GM21423 (cell line): Measurements from ENCODE around the gene SPEM3.

Source experiments
- ATAC-seq: cut with Tn5 transposase; IDR thresholded peaks from one replicate; pipeline ENCODE4 v1.9.1; 2021; ENCODE audit warnings: mild to moderate bottlenecking, moderate library complexity; ENCODE audit not compliant: unreplicated experiment

SPEM3 gene

DNA sequence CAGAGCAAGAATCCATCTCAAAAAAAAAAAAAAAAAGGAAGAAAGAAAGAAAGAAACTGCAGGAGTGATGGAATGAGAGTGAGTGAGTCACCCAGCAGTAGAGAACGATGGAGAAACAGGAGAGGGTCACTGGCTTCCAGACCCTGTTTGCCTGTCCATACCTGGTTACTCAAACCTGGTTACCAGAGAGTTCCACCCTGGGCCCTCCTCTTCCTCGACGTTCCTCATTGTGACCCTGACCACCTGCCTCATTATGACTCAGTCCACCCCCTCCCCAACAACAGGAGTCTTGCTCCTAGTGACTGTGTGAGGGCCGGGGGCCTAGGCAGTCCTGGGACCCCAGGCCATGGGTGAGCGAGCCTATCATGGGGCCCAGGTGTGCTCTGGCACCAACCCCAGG, at the start of gene SPEM3:
TSS of gene SPEM3 (plus strand) at position 301 of the 400 bp plus-strand sequence. CDS start at position 347, 46 bp downstream.
- no peak for ATAC-seq

DNA sequence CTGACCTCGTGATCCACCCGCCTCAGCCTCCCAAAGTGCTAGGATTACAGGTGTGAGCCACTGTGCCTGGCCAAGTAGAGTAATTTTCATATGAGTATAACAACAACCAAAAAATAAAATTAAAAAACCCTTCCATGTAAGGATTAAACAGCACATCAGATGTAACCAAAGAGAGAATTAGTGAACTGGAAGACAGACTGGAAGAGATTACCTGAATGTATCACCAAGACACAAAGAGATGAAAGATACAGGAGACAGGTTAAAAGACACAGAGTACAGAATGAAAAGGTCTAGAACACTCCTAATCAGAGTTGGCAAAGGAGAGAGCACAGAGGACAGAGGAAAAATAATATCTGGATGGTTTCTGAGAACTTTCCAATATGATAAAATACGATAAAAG, 49.5 kb upstream of the SPEM3 start:
- ATAC-seq, result no peak

DNA sequence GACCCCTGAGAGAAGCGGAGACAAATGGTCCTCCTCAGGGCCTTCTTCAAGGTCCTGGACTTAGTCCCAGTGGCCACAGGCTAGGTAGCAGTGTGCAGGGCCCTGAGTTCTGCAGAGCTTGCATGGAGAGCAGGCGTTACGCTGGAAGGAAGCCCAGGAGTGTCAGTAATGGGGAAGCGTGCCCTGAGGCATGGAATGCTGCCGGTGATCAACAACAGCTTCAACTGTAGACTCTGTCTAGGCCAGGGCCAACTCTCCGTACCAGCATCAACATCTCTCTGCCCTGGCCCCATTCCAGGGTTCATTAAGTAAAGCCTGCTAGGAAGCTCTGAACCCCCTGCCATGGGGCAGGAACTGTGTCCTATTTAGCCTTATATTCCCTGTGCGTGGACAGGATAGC, 48.3 kb upstream of the SPEM3 start:
- ATAC-seq, result no peak

DNA sequence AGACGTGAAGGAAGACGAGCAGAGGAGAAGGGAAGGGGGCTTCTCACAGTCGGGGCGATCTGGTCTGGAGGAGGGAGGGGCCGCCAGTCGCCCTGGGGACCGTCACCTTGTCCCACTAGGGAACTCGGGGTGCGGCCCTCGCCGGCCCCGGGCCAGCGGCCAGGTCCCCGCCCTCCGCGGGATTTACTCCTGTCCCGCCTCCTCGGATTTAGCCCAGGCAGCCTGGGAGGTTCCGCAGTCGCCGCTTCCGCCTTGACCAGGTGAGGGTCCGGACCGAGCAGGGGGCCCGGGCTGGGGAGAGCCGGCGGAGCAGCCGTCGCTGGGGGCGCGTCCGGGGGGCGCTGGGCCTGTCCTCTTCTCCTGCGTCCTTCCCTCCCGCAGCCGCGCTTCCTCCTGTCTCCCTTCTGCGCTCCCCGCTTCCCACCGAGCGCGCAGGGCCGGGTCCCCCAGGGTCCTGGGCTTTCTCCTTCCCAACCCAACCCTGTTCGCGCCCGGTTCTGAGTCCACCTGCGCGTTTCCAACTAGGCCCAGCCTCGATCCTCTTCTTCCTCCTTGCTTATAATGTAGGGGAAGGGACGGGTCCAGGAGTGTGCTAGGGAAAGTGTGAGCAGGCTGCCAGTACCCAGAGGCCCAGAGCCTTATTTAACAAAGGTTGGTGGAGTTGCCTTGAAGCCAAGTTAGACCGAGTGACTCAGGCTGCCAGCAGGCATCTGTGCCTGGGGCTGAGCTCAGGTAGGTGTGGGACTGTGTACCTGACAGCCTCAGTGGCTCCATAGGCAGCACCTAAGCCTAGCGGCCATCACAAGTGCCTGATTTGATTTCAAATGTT, 47.6 kb upstream of the SPEM3 start, which contains the start of gene TNK1:
TSS of gene TNK1 (plus strand) at position 235 of the 829 bp plus-strand sequence. CDS start 1,838 bp downstream, outside the sequence.
- no peak for ATAC-seq

DNA sequence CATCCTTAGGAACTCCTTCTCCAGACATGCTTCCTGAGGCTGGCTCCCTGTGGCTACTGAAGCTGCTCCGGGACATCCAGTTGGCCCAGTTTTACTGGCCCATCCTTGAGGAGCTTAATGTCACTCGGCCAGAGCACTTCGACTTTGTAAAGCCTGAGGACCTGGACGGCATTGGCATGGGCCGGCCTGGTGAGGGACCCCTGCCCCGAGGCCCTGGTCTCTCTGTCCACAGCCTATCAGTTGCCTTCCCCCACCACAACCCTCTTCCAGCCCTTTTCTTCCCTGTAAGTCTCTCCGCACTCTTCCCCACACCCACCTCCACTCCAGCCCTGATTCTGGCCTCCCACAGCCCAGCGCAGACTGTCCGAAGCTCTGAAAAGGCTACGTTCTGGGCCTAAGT, 45.8 kb upstream of the SPEM3 start:
- no peak for ATAC-seq

DNA sequence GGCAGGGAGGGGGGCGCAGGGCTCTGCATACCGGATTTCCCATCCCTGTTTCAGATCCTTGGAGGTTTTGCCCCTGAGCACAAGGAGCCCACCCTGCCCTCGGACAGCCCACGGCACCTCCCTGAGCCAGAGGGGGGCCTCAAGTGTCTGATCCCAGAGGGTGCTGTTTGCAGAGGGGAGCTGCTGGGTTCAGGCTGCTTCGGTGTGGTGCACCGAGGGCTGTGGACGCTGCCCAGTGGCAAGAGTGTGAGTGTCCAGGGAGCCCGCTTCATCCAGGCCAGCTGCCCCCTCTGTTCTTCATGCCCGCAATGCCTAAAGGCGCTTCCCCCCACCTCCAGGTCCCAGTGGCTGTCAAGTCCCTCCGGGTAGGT, 45.3 kb upstream of the SPEM3 start:
- no peak for ATAC-seq

DNA sequence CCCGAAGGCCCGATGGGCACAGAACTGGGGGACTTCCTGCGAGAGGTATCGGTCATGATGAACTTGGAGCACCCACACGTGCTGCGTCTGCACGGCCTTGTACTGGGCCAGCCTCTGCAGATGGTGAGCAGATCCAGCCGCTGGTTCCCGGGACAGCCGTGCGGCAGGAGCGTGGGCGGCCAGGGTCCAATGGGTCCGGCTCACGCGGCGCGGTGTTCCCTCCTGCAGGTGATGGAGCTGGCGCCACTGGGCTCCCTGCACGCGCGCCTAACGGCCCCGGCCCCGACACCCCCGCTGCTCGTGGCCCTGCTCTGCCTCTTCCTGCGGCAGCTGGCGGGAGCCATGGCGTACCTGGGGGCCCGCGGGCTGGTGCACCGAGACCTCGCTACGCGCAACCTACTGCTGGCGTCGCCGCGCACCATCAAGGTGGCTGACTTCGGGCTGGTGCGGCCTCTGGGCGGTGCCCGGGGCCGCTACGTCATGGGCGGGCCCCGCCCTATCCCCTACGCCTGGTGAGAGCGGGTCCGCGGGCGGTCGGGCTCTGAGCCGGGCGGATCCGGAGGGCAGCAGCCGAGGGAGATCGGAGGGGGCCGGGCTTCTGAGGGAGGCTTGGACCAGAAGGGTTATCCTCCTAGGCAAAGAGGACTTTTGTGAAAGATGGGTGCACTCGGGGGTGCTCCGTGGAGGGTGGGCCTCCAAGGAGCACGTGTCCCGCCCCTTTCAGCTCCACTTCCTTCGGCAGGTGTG, 44.7 kb upstream of the SPEM3 start:
- ATAC-seq, result peak; percentile 68

DNA sequence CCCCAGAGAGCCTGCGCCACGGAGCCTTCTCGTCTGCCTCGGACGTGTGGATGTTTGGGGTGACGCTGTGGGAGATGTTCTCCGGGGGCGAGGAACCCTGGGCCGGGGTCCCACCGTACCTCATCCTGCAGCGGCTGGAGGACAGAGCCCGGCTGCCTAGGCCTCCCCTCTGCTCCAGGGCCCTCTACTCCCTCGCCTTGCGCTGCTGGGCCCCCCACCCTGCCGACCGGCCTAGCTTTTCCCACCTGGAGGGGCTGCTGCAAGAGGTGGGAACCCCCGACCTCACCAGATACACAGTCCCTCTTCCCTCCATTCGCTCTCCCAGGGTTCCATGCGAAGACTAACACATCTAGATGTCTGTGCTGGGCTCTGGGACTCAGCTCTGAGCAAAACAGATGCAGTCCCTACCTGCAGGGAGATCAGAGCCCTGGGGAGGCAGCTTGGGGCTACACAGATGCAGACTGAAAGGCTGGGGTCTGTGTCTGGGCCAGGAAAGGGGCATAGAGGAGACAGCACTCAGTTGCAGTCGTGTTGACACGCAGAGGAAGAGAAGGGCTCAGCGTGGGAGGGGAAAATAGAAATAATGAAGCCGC, 44.1 kb upstream of the SPEM3 start:
- no peak for ATAC-seq

DNA sequence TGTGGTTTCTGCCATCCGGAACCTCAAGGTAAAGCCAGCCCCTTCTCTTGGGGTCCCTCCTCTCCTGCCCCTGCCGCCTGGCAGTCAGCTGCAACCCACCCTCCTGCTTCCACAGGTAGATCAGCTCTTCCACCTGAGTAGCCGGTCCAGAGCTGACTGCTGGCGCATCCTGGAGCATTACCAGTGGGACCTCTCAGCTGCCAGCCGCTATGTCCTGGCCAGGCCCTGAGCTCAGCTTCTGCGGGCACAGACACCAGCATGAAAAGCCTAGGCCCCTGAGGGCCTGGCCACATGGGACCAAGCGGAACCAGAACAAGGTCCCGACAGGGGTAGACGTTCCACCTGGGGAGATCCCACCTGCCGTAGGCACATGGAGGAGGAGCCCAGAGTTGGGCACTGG, 39.8 kb upstream of the SPEM3 start:
- ATAC-seq, result no peak

DNA sequence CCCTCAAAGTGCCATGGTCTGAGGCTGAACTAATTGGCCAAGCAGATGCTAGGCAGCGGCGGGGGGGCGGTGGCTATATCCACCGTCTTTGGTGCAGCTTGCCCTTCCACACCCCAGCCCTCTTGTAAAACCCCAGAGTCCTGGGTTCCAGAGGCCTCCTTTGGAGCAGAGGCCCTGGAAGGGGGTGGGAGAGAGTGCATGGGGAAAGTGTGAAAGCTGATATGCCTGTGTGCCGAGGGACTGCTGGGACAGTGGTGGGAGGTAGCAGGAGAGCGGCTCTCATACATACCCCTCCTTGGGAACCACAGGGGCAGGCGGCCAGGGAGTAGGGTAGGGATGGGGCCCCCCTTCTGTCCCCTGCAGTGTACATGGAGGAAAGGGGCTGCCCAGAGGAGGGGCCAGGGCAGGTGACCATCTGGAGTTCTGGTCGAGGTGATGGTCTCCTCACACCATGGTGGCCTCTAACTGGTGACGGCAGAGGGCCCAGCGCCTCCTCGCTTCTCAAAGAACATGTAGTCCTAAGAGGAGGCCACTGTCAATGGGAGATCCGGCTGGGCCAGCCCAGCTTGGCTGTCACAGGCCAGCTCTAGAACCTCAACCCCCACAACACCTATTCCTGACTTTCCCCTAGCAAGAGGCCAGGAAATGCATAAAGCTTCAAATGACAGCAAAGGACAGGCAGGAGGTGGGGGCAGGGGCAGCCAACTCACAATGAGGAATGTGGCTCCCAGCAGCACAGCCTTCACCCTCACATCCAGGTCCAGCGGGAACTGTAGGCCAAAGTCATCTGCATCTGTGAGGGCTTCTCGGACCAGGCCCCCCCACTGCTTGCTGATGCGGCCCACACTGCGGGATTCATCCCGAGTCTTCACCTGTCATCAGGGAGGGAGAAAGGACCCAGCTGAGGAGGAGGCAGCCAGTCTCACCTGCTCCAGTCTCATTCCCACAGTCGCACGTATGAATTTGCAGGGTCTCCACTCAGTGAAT, 38.4 kb upstream of the SPEM3 start:
- no peak for ATAC-seq

DNA sequence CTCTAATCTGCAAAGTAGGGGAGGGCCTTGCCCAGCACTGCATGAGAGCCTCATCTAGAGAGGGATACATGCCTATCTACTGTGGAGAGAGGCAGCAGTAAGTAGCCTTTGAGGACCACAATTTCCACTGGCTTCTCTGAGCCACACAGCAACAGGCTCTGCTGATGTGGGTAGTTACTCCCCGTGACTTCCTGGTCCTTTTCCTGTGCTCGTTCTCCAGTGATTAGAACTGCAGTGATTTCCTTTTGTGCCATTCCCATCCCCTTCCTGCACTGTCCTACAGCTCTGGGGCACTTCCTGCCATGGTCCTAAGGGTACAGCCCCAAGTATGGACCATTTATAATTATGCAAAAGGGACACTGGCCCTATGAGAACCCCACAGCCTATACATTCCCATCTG, 37.4 kb upstream of the SPEM3 start:
- no peak for ATAC-seq

DNA sequence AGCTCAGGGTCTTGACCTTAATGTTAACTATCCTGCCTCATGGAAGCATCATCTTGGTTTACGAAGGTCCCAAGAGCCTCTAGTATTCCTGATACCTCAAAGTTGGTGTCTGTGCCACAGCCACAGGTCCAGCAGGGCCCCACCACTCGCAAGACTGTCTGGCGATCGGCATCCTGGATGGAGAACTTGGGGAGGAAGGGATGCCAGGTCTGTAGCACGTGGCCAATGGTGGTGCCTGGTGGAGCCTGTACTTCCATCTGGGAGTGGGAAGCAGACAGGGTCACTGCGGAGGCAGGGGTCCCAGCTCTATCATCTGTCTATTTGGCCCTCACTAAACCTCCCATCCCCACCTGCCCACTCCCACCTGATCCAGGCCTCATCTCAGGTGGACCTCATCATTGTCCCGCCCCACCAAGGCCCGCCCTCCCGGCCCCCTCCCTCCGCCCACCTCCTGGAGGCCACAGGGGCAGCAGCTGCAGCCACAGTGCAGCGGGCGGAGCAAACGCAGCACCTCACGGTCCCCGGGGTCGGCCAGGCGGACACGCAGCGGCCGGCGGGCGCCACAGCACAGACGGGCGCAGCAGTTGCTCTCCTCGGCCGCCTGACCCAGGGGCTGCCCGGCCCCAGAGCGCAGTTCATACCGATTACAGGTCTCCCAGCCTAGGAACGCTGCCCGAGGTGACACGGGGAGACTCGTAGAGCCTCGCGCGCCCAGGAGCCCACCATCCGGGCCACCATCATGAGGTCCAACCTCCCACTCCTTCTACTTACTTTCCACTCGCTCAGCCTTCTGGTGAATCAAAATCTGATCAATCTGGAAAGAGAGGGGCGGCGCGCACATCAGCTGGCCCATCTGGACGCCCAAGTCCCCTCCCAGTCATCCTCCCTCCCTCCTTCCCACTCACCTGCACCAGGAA, 35.7 kb upstream of the SPEM3 start:
- no peak for ATAC-seq

DNA sequence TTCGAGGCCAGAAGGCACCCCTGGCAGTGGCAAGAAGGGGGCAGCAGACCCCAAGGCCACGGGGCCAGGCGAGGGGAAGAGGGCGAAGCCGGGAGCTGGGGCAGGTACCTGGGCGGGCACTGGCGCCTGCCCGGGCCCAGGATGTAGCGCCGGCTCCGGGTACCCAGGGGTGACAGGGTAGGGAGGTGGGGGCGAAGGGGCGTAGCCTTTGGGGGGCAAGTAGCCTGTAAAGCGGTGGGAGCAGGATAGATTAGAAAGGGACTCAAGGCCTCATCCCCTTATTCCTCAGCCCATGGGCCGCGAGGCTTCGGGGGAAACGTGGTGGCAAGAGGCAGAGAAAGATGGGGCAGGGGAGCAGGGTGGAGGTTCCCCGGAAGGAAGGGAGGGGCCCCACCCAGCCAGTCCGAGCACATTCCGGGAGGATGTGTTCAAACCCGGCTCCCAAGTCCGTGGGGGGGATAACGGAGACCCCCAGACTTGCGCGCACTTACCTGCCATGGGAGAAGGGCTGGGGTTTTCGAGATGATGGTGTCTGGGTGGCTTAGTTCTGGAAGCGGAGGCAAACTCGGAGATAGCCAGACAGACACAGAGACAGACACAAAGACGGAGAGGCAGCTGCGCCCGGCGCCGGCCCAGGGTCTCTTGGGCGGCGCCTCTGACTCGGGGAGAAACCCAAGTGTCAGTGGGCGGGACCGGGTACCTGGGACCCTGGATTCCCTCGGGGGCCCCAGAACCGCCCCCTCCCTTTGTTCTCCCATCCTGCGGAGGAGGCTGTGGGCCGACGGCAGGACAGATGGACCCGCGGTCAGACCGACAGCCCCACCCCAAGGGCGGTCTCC, 34.8 kb upstream of the SPEM3 start:
- ATAC-seq, result peak; percentile 36

DNA sequence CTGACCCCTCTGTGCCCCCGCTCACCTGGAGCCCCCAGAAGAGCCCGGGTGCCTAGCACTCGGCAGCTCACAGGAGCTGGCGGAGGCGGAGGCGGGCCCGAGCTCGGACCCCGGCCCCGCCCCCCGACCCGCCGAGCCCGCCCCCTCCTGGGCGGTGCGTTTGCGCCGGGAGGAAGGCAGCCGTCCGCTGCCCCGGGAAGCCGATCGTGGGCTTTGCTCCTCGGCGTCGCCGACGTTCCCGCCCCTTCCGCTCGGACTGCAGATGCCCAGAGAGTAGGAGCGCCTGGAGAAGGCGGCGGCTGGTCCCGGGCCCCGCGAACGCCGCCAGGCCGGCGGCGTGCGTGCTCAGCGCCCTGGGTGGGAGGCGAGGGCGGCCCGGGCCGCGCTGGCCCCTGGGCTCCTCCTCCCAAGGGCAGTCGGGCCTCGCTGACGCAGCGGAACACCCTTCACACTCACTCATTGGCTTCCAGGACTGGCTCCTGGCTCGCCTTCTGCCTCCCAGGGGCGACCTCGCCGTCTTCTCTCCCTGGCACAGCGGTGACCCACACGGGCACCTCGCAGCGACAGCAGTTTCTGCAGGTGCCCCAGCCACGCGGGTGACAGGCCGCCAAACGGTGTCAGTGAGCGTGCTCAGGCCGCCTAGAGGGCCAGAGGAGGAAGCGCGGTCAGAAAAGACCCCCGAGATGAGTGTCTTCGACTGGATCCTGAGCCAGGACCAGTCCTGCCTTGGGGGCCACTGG, 34.0 kb upstream of the SPEM3 start, which contains the start of gene PLSCR3:
TSS of gene PLSCR3 (minus strand) at position 74 of the 740 bp plus-strand sequence. CDS start 415 bp downstream, outside the sequence.
- ATAC-seq, result peak; percentile 75

DNA sequence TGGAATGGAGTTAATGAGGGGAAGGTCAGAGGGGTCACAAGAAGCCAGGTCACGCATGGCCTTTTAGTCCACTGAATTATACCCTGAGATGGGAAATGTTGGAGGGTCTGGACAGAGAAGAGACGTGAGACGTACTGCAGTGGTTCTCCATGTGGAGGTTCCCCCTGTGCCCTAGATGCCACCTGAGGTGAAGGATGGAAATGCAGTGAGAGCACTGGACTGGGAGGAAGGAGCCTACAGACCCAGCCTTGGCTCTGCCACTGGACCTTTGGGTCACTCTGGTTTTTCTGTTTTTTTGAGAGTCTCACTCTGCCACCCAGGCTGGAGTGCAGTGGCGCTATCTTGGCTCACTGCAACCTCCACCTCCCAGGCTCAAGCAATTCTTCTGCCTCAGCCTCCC, 32.5 kb upstream of the SPEM3 start:
- ATAC-seq, result no peak

DNA sequence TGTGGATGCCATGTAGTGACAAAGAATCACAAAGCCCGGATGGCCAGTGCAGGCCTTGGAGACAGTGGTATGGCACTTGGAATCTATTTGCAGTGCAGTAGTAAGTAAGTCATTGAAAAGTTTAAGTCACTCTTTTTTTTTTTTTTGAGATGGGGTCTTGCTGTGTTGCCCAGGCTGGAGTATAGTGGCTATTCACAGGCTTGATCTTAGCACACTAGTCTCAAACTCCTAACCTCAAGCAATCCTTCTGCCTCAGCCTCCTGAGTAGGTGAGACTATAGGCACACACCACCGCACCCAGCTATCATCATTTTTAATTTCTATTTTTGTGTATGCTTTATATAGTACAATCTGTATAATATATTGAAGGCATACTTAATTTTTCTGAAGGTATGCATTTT, 30.0 kb upstream of the SPEM3 start:
- no peak for ATAC-seq

DNA sequence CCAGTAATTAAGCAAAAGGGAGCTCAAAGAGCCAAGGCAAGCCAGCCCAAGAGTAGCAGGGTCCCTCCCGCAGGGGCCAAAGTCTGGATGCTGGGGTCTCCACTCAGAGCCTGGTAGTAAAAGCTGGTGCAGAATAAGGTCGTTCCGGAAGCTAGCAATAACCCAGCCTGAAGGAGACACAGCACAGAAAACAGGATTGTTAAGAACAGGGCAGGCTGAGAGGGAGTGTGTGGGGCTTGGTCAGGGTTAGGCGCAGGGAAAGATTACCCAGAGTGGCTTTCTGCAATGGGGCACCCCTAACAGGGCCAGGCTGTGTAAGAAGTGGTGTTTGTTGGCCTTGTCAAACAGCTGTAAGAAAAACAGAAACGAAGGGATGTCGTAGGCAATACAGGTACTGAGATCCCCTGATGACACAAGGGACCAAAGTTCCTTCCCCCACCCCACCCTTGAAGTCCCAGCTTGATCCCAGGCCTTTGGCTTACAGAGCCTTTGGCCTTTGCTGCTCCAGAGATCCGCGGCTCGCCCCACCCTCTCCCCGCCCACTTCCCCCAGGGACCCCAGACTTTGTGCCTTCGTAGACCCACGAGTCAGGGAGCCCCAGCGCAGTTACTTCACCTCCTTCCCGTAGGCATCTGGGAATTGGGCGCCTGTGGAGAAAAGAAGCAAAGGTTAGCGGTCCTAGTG, 25.5 kb upstream of the SPEM3 start:
- no peak for ATAC-seq

DNA sequence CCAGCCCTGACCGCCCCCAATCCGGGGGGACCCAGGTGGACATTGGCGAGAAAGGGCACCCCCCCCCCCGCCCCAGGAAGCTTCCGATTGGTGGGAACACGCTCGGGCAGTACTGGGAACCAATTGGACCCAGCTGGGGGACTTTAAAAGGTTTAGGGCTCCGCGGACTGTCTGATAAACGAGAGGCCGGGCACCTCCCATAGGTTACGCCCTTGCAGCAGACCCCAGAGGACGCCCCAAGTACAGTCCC, 25.0 kb upstream of the SPEM3 start:
- ATAC-seq, result no peak
